ENCODE data around the gene FLNB. TPM values are rescaled to one million over a fixed set of nuclear protein-coding genes. Genes with fewer than 3 reads are reported as not detected.

Gene FLNB
- total and polyA plus RNA-seq, 9 of the 15 experiments (the other 6 are each of a cell fraction or from before 2014, with no cell fraction given): 9.4 to 48.1 (median 25.6) TPM

- no peak for TF ChIP-seq TCF15 (CRISPR knock-in tag; IDR thresholded peaks at IDR 0.05)
- TF ChIP-seq FOXK2 (conservative IDR thresholded peaks at IDR 0.05 in 1 of 2, IDR thresholded peaks at IDR 0.05 in 1 of 2; ENCODE audit: low read depth in 2 of 2): peak in 1 of 2 experiments; percentile 25; a peak in 1 of 4 replicates
- no peak for TF ChIP-seq HOXB6 (CRISPR knock-in tag; IDR thresholded peaks at IDR 0.05; ENCODE audit: borderline replicate concordance)
- no peak for TF ChIP-seq SRSF3 (IDR thresholded peaks at IDR 0.05; ENCODE audit: insufficient read depth, low read length)
- TF ChIP-seq UBTF (IDR thresholded peaks at IDR 0.05; ENCODE audit: borderline replicate concordance in 1 of 2, low read depth in 2 of 2, low read length in 2 of 2): no peak
- TF ChIP-seq CREB1 (IDR thresholded peaks at IDR 0.05): no peak
- no peak for TF ChIP-seq CREB1 (CRISPR knock-in tag; IDR thresholded peaks at IDR 0.05)
- peak; percentile 95 for TF ChIP-seq MAFG (tag; conservative IDR thresholded peaks at IDR 0.05)
- TF ChIP-seq E2F8 (IDR thresholded peaks at IDR 0.05; ENCODE audit: low read depth, partially characterized antibody): peak; percentile 36
- TF ChIP-seq SREBF2 (CRISPR knock-in tag; IDR thresholded peaks at IDR 0.05): no peak
- peak; percentile 67 to 71 for TF ChIP-seq KDM1A (IDR thresholded peaks at IDR 0.05)
- TF ChIP-seq HDAC1 (IDR thresholded peaks at IDR 0.05): peak in 1 of 2 experiments; percentile 69; a peak in 2 of 4 replicates
- no peak for TF ChIP-seq ZNF695 (CRISPR knock-in tag; IDR thresholded peaks at IDR 0.05)
- TF ChIP-seq FOXO4 (CRISPR knock-in tag; IDR thresholded peaks at IDR 0.05): no peak
- 0 out of 2 replicates have a peak, but pooled peaks have one; percentile 44 for TF ChIP-seq SPI1 (IDR thresholded peaks at IDR 0.05; ENCODE audit: borderline replicate concordance, low read depth, low read length)
- TF ChIP-seq NEUROD1 (IDR thresholded peaks at IDR 0.05; ENCODE audit: borderline replicate concordance, low read depth, low read length, partially characterized antibody): no peak
- no peak for TF ChIP-seq MCM3 (IDR thresholded peaks at IDR 0.05)
- TF ChIP-seq NFRKB (IDR thresholded peaks at IDR 0.05; ENCODE audit: low read depth): no peak
- peak in 1 of 2 experiments; percentile 84; a peak in 2 of 4 replicates for TF ChIP-seq RCOR1 (IDR thresholded peaks at IDR 0.05; ENCODE audit: borderline replicate concordance in 1 of 2, low read depth in 2 of 2, low read length in 2 of 2)
- peak; percentile 68 for TF ChIP-seq ZFP36 (IDR thresholded peaks at IDR 0.05; ENCODE audit: low read depth, low read length, partially characterized antibody)
- TF ChIP-seq ZNF282 (CRISPR knock-in tag; IDR thresholded peaks at IDR 0.05): no peak
These were observed 9.6 kb upstream of the FLNB start (continued) for GRCh38 chr3:57998366-57999283.

All from K562 (cell line).